Chondrocyte (in vitro differentiated cells): Measurements from ENCODE around the gene KLF15. TPM values are rescaled to one million over a fixed set of nuclear protein-coding genes. Genes with fewer than 3 reads are reported as not detected.

Experiments used
- DNase-seq: peaks from one replicate; pipeline ENCODE4 v3.0.0; 2021; ENCODE audit warnings: mixed read lengths, low spot score
- H3K27ac Mint-ChIP-seq: one replicate; pipeline ENCODE4 v1.8.0; 2021; ENCODE audit warnings: mild to moderate bottlenecking, moderate library complexity, mixed read lengths; ENCODE audit not compliant: unreplicated experiment
- H3K27me3 Mint-ChIP-seq: 2 replicates; pipeline ENCODE4 v1.8.0; 2021; ENCODE audit warnings: low read depth, mixed read lengths
- H3K36me3 Mint-ChIP-seq: 2 replicates; pipeline ENCODE4 v1.8.0; 2021; ENCODE audit warnings: low read depth, mixed read lengths
- H3K4me1 Mint-ChIP-seq: 2 replicates; pipeline ENCODE4 v1.8.0; 2021; ENCODE audit warnings: low read depth, mild to moderate bottlenecking, mixed read lengths
- H3K4me3 Mint-ChIP-seq: one replicate; pipeline ENCODE4 v1.8.0; 2021; ENCODE audit warnings: mild to moderate bottlenecking, moderate library complexity, mixed read lengths; ENCODE audit not compliant: unreplicated experiment
- H3K9me3 Mint-ChIP-seq: 2 replicates; pipeline ENCODE4 v1.8.0; 2021; ENCODE audit warnings: low read depth, mixed read lengths
- CTCF ChIP-seq: fragments of 200-600 bp; sonication (generic); IDR thresholded peaks from 2 replicates; pipeline ENCODE4 v1.5.0; 2021; ENCODE audit warnings: antibody characterized with exemption, mild to moderate bottlenecking, moderate library complexity
- total RNA-seq: library from RNA; stranded (reverse); gene quantifications from 3 replicates; pipeline ENCODE4 v1.2.1, GENCODE V29; 2021

Gene KLF15
- total RNA-seq, 1 donor from 2014 or later: 1.3 TPM

- no peak for DNase-seq
- TF ChIP-seq CTCF: no peak
Observed at GRCh38 chr3:126312341-126312740, 44.9 kb downstream of the KLF15 start.

GRCh38 chr3:126311338-126311978, 45.8 kb downstream of the KLF15 start:
- Mint-ChIP-seq H3K36me3 (no peaks in the 10 kb centered on the region), H3K4me1 (no peaks in the 10 kb centered on the region), H3K27ac (no peak overlapping the region), H3K4me3 (no peak overlapping the region), H3K27me3 (no peaks in the 10 kb centered on the region), H3K9me3 (peaks cover 6% of the 10 kb centered on the region)
- no peak for TF ChIP-seq CTCF
- DNase-seq: no peak

More at GRCh38 chr3:126312341-126312740, 44.9 kb downstream of the KLF15 start:
- Mint-ChIP-seq H3K4me3 (no peak overlapping the region), H3K27me3 (no peaks in the 10 kb centered on the region), H3K27ac (no peak overlapping the region), H3K9me3 (peaks cover 6% of the 10 kb centered on the region), H3K4me1 (no peaks in the 10 kb centered on the region), H3K36me3 (no peaks in the 10 kb centered on the region)

GRCh38 chr3:126310816-126311215, 46.4 kb downstream of the KLF15 start:
- Mint-ChIP-seq H3K4me1 (no peaks in the 10 kb centered on the region), H3K27ac (no peak overlapping the region), H3K36me3 (no peaks in the 10 kb centered on the region), H3K9me3 (peaks cover 6% of the 10 kb centered on the region), H3K27me3 (no peaks in the 10 kb centered on the region), H3K4me3 (no peak overlapping the region)
- TF ChIP-seq CTCF: no peak
- no peak for DNase-seq

- no peak for DNase-seq
- H3K4me1 Mint-ChIP-seq: peaks cover 6% of the 10 kb centered on the region
- no peak overlapping the region for H3K27ac Mint-ChIP-seq
- H3K9me3 Mint-ChIP-seq: peaks cover 6% of the 10 kb centered on the region
- H3K27me3 Mint-ChIP-seq: no peaks in the 10 kb centered on the region
- H3K4me3 Mint-ChIP-seq: no peak overlapping the region
- H3K36me3 Mint-ChIP-seq: no peaks in the 10 kb centered on the region
- TF ChIP-seq CTCF: no peak
Observed at GRCh38 chr3:126309861-126310655, 47.1 kb downstream of the KLF15 start.

GRCh38 chr3:126309165-126309564, 48.0 kb downstream of the KLF15 start:
- Mint-ChIP-seq H3K4me1 (peaks cover 6% of the 10 kb centered on the region), H3K9me3 (peaks cover 10% of the 10 kb centered on the region), H3K36me3 (no peaks in the 10 kb centered on the region), H3K4me3 (no peak overlapping the region), H3K27me3 (no peaks in the 10 kb centered on the region), H3K27ac (no peak overlapping the region)
- no peak for TF ChIP-seq CTCF
- DNase-seq: no peak
